ENCODE measurements around the gene HOXA11. TPM values are rescaled to one million over a fixed set of nuclear protein-coding genes. Genes with fewer than 3 reads are reported as not detected.

The HOXA11 gene
- total RNA-seq, 1 experiment from 2014 or later: not detected

- no peak overlapping the region for H3K4me3 Mint-ChIP-seq
- CTCF ChIA-PET: interaction anchor here (5.5 kb wide), 1 partner anchor 12 kb away, joined by 34 read pairs; no protein-coding TSS in a partner anchor
- DNase-seq (ENCODE audit: low spot score) (no peak), ATAC-seq (no peak; the same call in 1 of the 2 replicates)
- H3K4me1 Mint-ChIP-seq: peaks cover 34% of the 10 kb centered on the region
- H3K27ac Mint-ChIP-seq: no peak overlapping the region
- no peaks in the 10 kb centered on the region for H3K9me3 Mint-ChIP-seq
- TF ChIP-seq NR3C1 (CRISPR knock-in tag; conservative IDR thresholded peaks at IDR 0.05; ENCODE audit: low read depth) (no peak), MAX (CRISPR knock-in tag; IDR thresholded peaks at IDR 0.05) (no peak), SP1 (CRISPR knock-in tag; conservative IDR thresholded peaks at IDR 0.05) (no peak), CDX4 (CRISPR knock-in tag; IDR thresholded peaks at IDR 0.05; ENCODE audit: borderline replicate concordance) (no peak), KAT7 (CRISPR knock-in tag; IDR thresholded peaks at IDR 0.05; ENCODE audit: borderline replicate concordance) (no peak), ZSCAN18 (CRISPR knock-in tag; IDR thresholded peaks at IDR 0.05) (no peak), ATF1 (CRISPR knock-in tag; IDR thresholded peaks at IDR 0.05) (no peak)
- peaks cover 100% of the 10 kb centered on the region for H3K27me3 Mint-ChIP-seq (ENCODE audit: low read depth)
- POLR2A ChIA-PET: no interaction called here
- H3K36me3 Mint-ChIP-seq: no peaks in the 10 kb centered on the region
These were observed 6.2 kb upstream of the HOXA11 start for GRCh38 chr7:27191161-27191731.

GRCh38 chr7:27189997-27190748 lies 5.1 kb upstream of the HOXA11 start:
- POLR2A ChIA-PET: no interaction called here
- TF ChIP-seq FOXP4 (CRISPR knock-in tag; IDR thresholded peaks at IDR 0.05): no peak
- no peak for TF ChIP-seq GABPB1 (CRISPR knock-in tag; IDR thresholded peaks at IDR 0.05)
- TF ChIP-seq ZBTB43 (CRISPR knock-in tag; IDR thresholded peaks at IDR 0.05): no peak
- TF ChIP-seq ZNF281 (CRISPR knock-in tag; IDR thresholded peaks at IDR 0.05): no peak
- no peak for TF ChIP-seq NR2C2 (CRISPR knock-in tag; IDR thresholded peaks at IDR 0.05)
- TF ChIP-seq ARID4B (CRISPR knock-in tag; IDR thresholded peaks at IDR 0.05; ENCODE audit: borderline replicate concordance): no peak
- no peak for TF ChIP-seq ZMAT4 (CRISPR knock-in tag; IDR thresholded peaks at IDR 0.05)
- TF ChIP-seq EMX1 (CRISPR knock-in tag; IDR thresholded peaks at IDR 0.05): no peak
- no peak for TF ChIP-seq GTF2I (CRISPR knock-in tag; conservative IDR thresholded peaks at IDR 0.05)
- no peak for TF ChIP-seq ZNF512 (CRISPR knock-in tag; IDR thresholded peaks at IDR 0.05; ENCODE audit: borderline replicate concordance)

More at GRCh38 chr7:27189997-27190748, 5.1 kb upstream of the HOXA11 start:
- CTCF ChIA-PET: interaction anchor here (1.2 to 5.5 kb wide), 2 partner anchors 11 to 16 kb away, joined by 3 to 34 read pairs; partner anchors contain the start of gene HOXA10
- H3K27me3 Mint-ChIP-seq (ENCODE audit: low read depth): peaks cover 100% of the 10 kb centered on the region
- H3K4me1 Mint-ChIP-seq: peaks cover 44% of the 10 kb centered on the region
- DNase-seq (ENCODE audit: low spot score): no peak
- no peak overlapping the region for H3K4me3 Mint-ChIP-seq
- ATAC-seq: no peak
- 0 out of 2 replicates have a peak, but pooled peaks cover 3% of the 10 kb centered on the region for H3K36me3 Mint-ChIP-seq
- H3K9me3 Mint-ChIP-seq: no peaks in the 10 kb centered on the region
- H3K27ac Mint-ChIP-seq: no peak overlapping the region

Data from WTC11 (cell line).